HCT116 (cell line): Measurements from ENCODE around the gene C5AR1. TPM values are rescaled to one million over a fixed set of nuclear protein-coding genes. Genes with fewer than 3 reads are reported as not detected.
A peak's percentile ranks its signal among the peaks of the same experiment; 100 is the strongest.

Source experiments
- ATAC-seq: fragments of 200-7000 bp; cut with Tn5 transposase; 2 replicates; pipeline ENCODE4 v1.9.1; 2020; ENCODE audit warnings: mild to moderate bottlenecking, moderate library complexity
- BruUV-seq: library from RNA; stranded (reverse); fragments of 400-500 nt; replicated peaks from 2 replicates; lab custom pipeline; 2021; lab: Mats Ljungman, UMichigan
- CTCF ChIA-PET: fragments of 300-600 bp; sonication (Branson Sonifier 250); formaldehyde crosslinking; loops from one replicate; lab custom pipeline; 2021; ENCODE audit warnings: antibody characterized with exemption; lab: Charles Lee
- POLR2A ChIA-PET: fragments of 300-600, 350-600 bp; sonication (Branson Sonifier 250); formaldehyde crosslinking; loops from one replicate; lab custom pipeline; 2021; ENCODE audit warnings: antibody characterized with exemption; lab: Charles Lee
- RAD21 ChIA-PET, 2 experiments: fragments of 300-600 bp; sonication (Branson Sonifier 250); formaldehyde crosslinking; loops; one replicate each; lab custom pipeline; 2023; ENCODE audit warnings: low total read pairs in 2 of 2; ENCODE audit not compliant: uncharacterized antibody in 2 of 2, unreplicated experiment in 2 of 2, low non-redundant PET in 1 of 2; lab: Charles Lee
- DNase-seq: peaks from one replicate; pipeline ENCODE4 v3.0.0-alpha.2; 2010; ENCODE audit warnings: low read depth, low spot score
- H2AFZ ChIP-seq: fragments of 200-600 bp; shearing (Covaris generic), sonication (generic); 2 replicates; pipeline ENCODE4 v1.6.1; 2017; ENCODE audit warnings: low read depth, mixed run types, mixed read lengths, antibody characterized with exemption, low read length; ENCODE audit not compliant: poor library complexity, severe bottlenecking
- H3K27ac ChIP-seq: 2 replicates; pipeline ENCODE4 v1.5.1; 2012; ENCODE audit warnings: low read depth, low read length
- H3K27me3 ChIP-seq: fragments of 200-600 bp; sonication (generic); 2 replicates; pipeline ENCODE4 v1.6.1; 2016; ENCODE audit warnings: mixed run types, low read length, mixed read lengths; ENCODE audit not compliant: insufficient read depth
- H3K36me3 ChIP-seq, 2 experiments: fragments of 200-500 bp in 1 of 2; fragments of 200-600 bp in 1 of 2; sonication (Bioruptor generic) in 1 of 2; sonication (generic) in 1 of 2; 2 replicates each; pipeline versions ENCODE4 v1.5.1 to v1.6.1; 2014 to 2016; ENCODE audit warnings: low read length in 2 of 2, inconsistent platforms in 1 of 2, mixed read lengths in 1 of 2, mixed run types in 1 of 2; ENCODE audit not compliant: insufficient read depth in 2 of 2, control insufficient read depth in 1 of 2
- H3K4me1 ChIP-seq, 2 experiments: fragments of 200-600 bp in 1 of 2; sonication (generic) in 1 of 2; 2 replicates each; pipeline versions ENCODE4 v1.5.1 to v1.6.1; 2012 to 2017; ENCODE audit warnings: low read length in 2 of 2, inconsistent platforms in 1 of 2, mild to moderate bottlenecking in 1 of 2, mixed read lengths in 1 of 2, mixed run types in 1 of 2, moderate library complexity in 1 of 2; ENCODE audit not compliant: insufficient read depth in 2 of 2, control insufficient read depth in 1 of 2
- H3K4me2 ChIP-seq: fragments of 200-600 bp; sonication (generic); 2 replicates; pipeline ENCODE4 v1.6.1; 2017; ENCODE audit warnings: mixed run types, low read length, mixed read lengths
- H3K4me3 ChIP-seq, 2 experiments: fragments of 200-600 bp in 1 of 2; sonication (generic) in 1 of 2; replicated peaks in 1 of 2; 2 replicates each; pipeline ENCODE4 v1.5.1; 2011 to 2016; ENCODE audit warnings: low read length in 2 of 2, control low read depth in 1 of 2, low read depth in 1 of 2, mild to moderate bottlenecking in 1 of 2, mixed read lengths in 1 of 2, mixed run types in 1 of 2
- H3K79me2 ChIP-seq: fragments of 200-600 bp; sonication (generic); 2 replicates; pipeline ENCODE4 v1.6.1; 2017; ENCODE audit warnings: mild to moderate bottlenecking, mixed run types, low read length, moderate library complexity, mixed read lengths; ENCODE audit not compliant: insufficient read depth
- H3K9ac ChIP-seq: fragments of 200-600 bp; sonication (generic); 2 replicates; pipeline ENCODE4 v1.6.1; 2016; ENCODE audit warnings: low read length, mixed read lengths
- H3K9me2 ChIP-seq: fragments of 200-600 bp; sonication (generic), shearing (Covaris generic); 2 replicates; pipeline ENCODE4 v1.6.1; 2017; ENCODE audit warnings: mixed run types, mild to moderate bottlenecking, moderate library complexity; ENCODE audit not compliant: insufficient read depth
- H3K9me3 ChIP-seq, 2 experiments: fragments of 200-500 bp in 1 of 2; fragments of 200-600 bp in 1 of 2; sonication (Bioruptor generic) in 1 of 2; sonication (generic) in 1 of 2; 2 replicates each; pipeline ENCODE4 v1.6.1; 2014 to 2017; ENCODE audit warnings: low read length in 2 of 2, mixed read lengths in 2 of 2, inconsistent platforms in 1 of 2, low read depth in 1 of 2, mild to moderate bottlenecking in 1 of 2, mixed run types in 1 of 2, moderate library complexity in 1 of 2; ENCODE audit not compliant: control insufficient read depth in 1 of 2, insufficient read depth in 1 of 2
- H4K20me1 ChIP-seq: fragments of 200-600 bp; sonication (generic), shearing (Covaris generic); 2 replicates; pipeline ENCODE4 v1.6.1; 2017; ENCODE audit warnings: mixed run types, mild to moderate bottlenecking, moderate library complexity; ENCODE audit not compliant: insufficient read depth
- CBX3 ChIP-seq: IDR thresholded peaks from 2 replicates; pipeline ENCODE4 v1.6.1; 2012; ENCODE audit warnings: low read depth
- EGR1 ChIP-seq: IDR thresholded peaks from 2 replicates; pipeline ENCODE4 v1.6.1; 2012; ENCODE audit warnings: low read depth
- ELF1 ChIP-seq: IDR thresholded peaks from 2 replicates; pipeline ENCODE4 v1.6.1; 2012; ENCODE audit warnings: low read depth, borderline replicate concordance
- EZH2 ChIP-seq: fragments of 200-600 bp; sonication (generic); IDR thresholded peaks from 2 replicates; pipeline ENCODE4 v1.6.1; 2017; ENCODE audit warnings: antibody characterized with exemption, mixed run types
- FOSL1 ChIP-seq: IDR thresholded peaks from 2 replicates; pipeline ENCODE4 v1.6.1; 2012; ENCODE audit warnings: low read depth
- JUND ChIP-seq: IDR thresholded peaks from 2 replicates; pipeline ENCODE4 v1.6.1; 2012
- POLR2A ChIP-seq: IDR thresholded peaks from 2 replicates; pipeline ENCODE4 v1.7.0; 2011; ENCODE audit warnings: borderline replicate concordance; ENCODE audit not compliant: insufficient read depth, insufficient read length; ENCODE audit errors: extremely low read depth
- POLR2AphosphoS5 ChIP-seq: IDR thresholded peaks from 2 replicates; pipeline ENCODE4 v1.6.1; 2011; ENCODE audit warnings: mild to moderate bottlenecking, low read depth, low read length, moderate library complexity
- RAD21 ChIP-seq: IDR thresholded peaks from 2 replicates; pipeline ENCODE4 v1.6.1; 2012; ENCODE audit warnings: low read depth, mild to moderate bottlenecking
- SP1 ChIP-seq: IDR thresholded peaks from 2 replicates; pipeline ENCODE4 v1.6.1; 2012; ENCODE audit warnings: low read depth
- ZNF274 ChIP-seq: fragments of 200-500 bp; sonication (Bioruptor generic); IDR thresholded peaks from 2 replicates; pipeline ENCODE4 v1.6.1; 2014; ENCODE audit warnings: mild to moderate bottlenecking, low read depth, low read length, inconsistent platforms
- intact Hi-C: fragments of 100-400 bp; cut with micrococcal nuclease; formaldehyde crosslinking; loops from 2 replicates; pipeline ENCODE4 v1.10.0; 2022
- total RNA-seq: library from RNA; stranded (reverse); gene quantifications from one replicate; pipeline ENCODE4 v1.2.1, GENCODE V29; 2021; ENCODE audit not compliant: unreplicated experiment
- TF ChIP-seq, protein P1 (sequence below), 3 experiments: fragments of 200-600 bp in 1 of 3; sonication (generic) in 1 of 3; IDR thresholded peaks in 2 of 3; conservative IDR thresholded peaks in 1 of 3; 2 replicates each; pipeline ENCODE4 v1.5.1; 2012 to 2017; ENCODE audit warnings: low read depth in 2 of 3, low read length in 2 of 3, antibody characterized with exemption in 1 of 3, borderline replicate concordance in 1 of 3, control low read depth in 1 of 3, mild to moderate bottlenecking in 1 of 3, mixed read lengths in 1 of 3, mixed run types in 1 of 3, moderate library complexity in 1 of 3; ENCODE audit not compliant: insufficient read depth in 1 of 3
- TF ChIP-seq, protein P2 (sequence below): IDR thresholded peaks from 2 replicates; pipeline ENCODE4 v1.6.1; 2012
- TF ChIP-seq, protein P3 (sequence below): IDR thresholded peaks from 2 replicates; pipeline ENCODE4 v1.6.1; 2012; ENCODE audit warnings: low read depth

Gene C5AR1
- total RNA-seq, 1 experiment from 2014 or later: 6.5 TPM

DNA sequence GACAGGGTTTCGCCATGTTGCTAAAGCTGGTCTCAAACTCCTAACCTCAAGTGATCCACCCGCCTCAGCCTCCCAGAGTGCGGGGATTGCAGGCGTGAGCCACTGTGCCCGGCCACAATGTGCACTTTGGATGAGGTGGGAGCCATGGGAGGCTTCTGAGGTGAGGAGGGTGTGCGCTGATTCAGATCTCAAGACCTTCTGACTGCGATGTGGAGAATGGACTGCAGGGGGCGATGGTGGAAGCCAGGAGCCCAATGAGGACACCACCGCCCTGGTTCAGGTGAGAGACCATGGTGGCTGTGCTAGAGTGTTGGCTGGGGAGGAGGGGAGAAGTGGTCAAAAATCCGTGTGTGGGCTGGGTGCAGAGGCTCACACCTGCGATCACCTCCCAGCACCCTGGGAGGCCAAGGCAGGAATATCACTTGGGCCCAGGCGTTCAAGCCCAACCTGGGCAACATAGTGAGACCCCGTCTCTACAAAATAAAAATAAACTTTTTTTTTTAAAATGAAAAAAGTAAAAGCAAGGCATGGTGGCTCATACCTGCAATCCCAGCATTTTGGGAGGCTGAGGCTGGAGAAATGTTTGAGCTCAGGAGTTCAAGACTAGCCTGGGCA is 29.4 kb upstream of the C5AR1 start:
- H3K9me3 ChIP-seq: no peaks in the 10 kb centered on the region
- intact Hi-C loops: loop anchor here (5.0 kb wide), 1 partner anchor 147 kb away; no protein-coding TSS in a partner anchor
- H3K4me2 ChIP-seq: no peak overlapping the region
- POLR2A ChIA-PET: no interaction called here
- H3K9ac ChIP-seq: no peak overlapping the region
- no peak overlapping the region for H3K27ac ChIP-seq
- no peaks in the 10 kb centered on the region for H4K20me1 ChIP-seq
- ATAC-seq (peak; percentile 92), DNase-seq (no peak)
- H3K4me1 ChIP-seq: peaks cover 2 to 16% of the 10 kb centered on the region in 2 experiments; a peak in 3 of 4 replicates
- H3K9me2 ChIP-seq: no peaks in the 10 kb centered on the region
- no peak overlapping the region for H3K4me3 ChIP-seq
- BruUV-seq: no TSS peak
- no peak overlapping the region for H2AFZ ChIP-seq
- H3K27me3 ChIP-seq: no peaks in the 10 kb centered on the region
- peaks cover 3% of the 10 kb centered on the region in 2 experiments; a peak in 1 of 4 replicates for H3K36me3 ChIP-seq
- CTCF ChIA-PET: no interaction called here
- no peaks in the 10 kb centered on the region; the same call in 1 of the 2 replicates for H3K79me2 ChIP-seq
- TF ChIP-seq ELF1 (no peak), JUND (no peak)
- TF ChIP-seq, protein P1, sequence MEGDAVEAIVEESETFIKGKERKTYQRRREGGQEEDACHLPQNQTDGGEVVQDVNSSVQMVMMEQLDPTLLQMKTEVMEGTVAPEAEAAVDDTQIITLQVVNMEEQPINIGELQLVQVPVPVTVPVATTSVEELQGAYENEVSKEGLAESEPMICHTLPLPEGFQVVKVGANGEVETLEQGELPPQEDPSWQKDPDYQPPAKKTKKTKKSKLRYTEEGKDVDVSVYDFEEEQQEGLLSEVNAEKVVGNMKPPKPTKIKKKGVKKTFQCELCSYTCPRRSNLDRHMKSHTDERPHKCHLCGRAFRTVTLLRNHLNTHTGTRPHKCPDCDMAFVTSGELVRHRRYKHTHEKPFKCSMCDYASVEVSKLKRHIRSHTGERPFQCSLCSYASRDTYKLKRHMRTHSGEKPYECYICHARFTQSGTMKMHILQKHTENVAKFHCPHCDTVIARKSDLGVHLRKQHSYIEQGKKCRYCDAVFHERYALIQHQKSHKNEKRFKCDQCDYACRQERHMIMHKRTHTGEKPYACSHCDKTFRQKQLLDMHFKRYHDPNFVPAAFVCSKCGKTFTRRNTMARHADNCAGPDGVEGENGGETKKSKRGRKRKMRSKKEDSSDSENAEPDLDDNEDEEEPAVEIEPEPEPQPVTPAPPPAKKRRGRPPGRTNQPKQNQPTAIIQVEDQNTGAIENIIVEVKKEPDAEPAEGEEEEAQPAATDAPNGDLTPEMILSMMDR (IDR thresholded peaks at IDR 0.05 in 2 of 3, conservative IDR thresholded peaks at IDR 0.05 in 1 of 3; ENCODE audit: borderline replicate concordance in 1 of 3, insufficient read depth in 1 of 3, low read depth in 2 of 3, low read length in 2 of 3): peak in 2 of 3 experiments; percentile 69 to 77; a peak in 4 of 6 replicates
- RAD21 ChIA-PET: no interaction called here

DNA sequence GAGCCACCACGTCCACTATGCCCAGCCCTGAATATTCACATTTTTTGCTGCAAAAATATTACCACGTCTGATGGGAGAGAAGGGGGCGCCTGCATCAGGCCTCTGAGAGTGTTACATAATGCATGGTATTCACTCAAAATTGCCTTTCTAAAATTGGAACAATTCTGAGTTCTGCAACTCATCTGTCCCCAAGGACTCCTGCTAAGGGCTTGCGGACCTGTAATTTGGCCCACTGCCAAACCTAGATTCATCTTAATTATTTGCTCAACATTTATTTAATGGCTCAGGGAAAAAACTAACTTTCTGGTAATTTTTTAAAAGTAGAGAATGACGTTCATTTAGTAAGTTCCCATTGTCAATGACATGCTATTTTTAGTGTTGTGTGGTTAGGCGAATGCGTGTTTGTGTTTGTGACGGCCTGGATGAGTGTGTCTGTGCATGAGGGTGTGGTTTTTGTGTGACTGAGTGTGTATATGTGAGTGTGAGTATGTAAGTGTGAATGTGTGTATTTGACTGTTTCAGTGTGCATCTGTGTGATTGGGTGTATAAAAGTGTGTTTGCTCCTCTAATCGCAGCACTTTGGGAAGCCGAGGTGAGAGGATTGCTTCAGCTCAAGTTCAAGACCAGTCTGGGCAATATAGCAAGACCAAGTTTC is 26.1 kb upstream of the C5AR1 start:
- ATAC-seq: no peak
- POLR2A ChIA-PET: no interaction called here
- intact Hi-C loops: loop anchor here (2.0 to 5.0 kb wide), 2 partner anchors 107 to 144 kb away; no protein-coding TSS in a partner anchor
- TF ChIP-seq ELF1: no peak
- TF ChIP-seq POLR2AphosphoS5: no peak
- TF ChIP-seq RAD21: no peak
- TF ChIP-seq, protein P2, sequence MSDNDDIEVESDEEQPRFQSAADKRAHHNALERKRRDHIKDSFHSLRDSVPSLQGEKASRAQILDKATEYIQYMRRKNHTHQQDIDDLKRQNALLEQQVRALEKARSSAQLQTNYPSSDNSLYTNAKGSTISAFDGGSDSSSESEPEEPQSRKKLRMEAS: no peak
- TF ChIP-seq, protein P3, sequence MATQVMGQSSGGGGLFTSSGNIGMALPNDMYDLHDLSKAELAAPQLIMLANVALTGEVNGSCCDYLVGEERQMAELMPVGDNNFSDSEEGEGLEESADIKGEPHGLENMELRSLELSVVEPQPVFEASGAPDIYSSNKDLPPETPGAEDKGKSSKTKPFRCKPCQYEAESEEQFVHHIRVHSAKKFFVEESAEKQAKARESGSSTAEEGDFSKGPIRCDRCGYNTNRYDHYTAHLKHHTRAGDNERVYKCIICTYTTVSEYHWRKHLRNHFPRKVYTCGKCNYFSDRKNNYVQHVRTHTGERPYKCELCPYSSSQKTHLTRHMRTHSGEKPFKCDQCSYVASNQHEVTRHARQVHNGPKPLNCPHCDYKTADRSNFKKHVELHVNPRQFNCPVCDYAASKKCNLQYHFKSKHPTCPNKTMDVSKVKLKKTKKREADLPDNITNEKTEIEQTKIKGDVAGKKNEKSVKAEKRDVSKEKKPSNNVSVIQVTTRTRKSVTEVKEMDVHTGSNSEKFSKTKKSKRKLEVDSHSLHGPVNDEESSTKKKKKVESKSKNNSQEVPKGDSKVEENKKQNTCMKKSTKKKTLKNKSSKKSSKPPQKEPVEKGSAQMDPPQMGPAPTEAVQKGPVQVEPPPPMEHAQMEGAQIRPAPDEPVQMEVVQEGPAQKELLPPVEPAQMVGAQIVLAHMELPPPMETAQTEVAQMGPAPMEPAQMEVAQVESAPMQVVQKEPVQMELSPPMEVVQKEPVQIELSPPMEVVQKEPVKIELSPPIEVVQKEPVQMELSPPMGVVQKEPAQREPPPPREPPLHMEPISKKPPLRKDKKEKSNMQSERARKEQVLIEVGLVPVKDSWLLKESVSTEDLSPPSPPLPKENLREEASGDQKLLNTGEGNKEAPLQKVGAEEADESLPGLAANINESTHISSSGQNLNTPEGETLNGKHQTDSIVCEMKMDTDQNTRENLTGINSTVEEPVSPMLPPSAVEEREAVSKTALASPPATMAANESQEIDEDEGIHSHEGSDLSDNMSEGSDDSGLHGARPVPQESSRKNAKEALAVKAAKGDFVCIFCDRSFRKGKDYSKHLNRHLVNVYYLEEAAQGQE: no peak
- no peak for TF ChIP-seq FOSL1
- TF ChIP-seq CBX3: no peak
- no peak for TF ChIP-seq SP1
- TF ChIP-seq ZNF274: no peak
- TF ChIP-seq POLR2A: no peak
- TF ChIP-seq EZH2: no peak
- no peak for TF ChIP-seq EGR1

More for the DNA sequence above, 26.1 kb upstream of the C5AR1 start:
- Histone ChIP-seq H4K20me1 (no peaks in the 10 kb centered on the region), H3K27ac (no peak overlapping the region), H3K9me3 (no peaks in the 10 kb centered on the region), H3K79me2 (no peaks in the 10 kb centered on the region), H2AFZ (no peak overlapping the region), H3K4me3 (no peak overlapping the region), H3K9ac (no peak overlapping the region), H3K4me1 (peaks cover 6 to 17% of the 10 kb centered on the region in 2 experiments), H3K4me2 (no peak overlapping the region), H3K9me2 (no peaks in the 10 kb centered on the region), H3K36me3 (no peaks in the 10 kb centered on the region), H3K27me3 (no peaks in the 10 kb centered on the region)
- ChIA-PET CTCF (interaction anchor here (2.8 kb wide), 1 partner anchor 27 kb away, joined by 6 read pairs; the partner anchor contains the start of gene CCDC9), RAD21 (no interaction called here)
- no peak for DNase-seq
- no TSS peak for BruUV-seq
